ENCODE data around the gene LPIN3.

LPIN3 gene

DNA sequence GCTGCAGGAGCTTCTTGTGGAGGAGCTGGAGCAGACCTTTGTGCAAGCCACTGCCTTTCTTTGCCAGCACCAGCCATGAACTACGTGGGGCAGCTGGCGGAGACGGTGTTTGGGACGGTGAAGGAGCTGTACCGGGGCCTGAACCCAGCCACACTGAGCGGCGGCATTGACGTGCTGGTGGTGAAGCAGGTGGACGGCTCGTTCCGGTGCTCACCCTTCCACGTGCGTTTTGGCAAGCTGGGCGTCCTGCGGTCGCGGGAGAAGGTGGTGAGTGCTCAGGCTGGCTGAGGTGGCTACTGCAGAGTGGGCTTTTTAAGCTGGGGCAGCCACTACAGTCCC, 5.1 kb downstream of the LPIN3 start:
- TF ChIP-seq NFIC (IDR thresholded peaks at IDR 0.05) (no peak), ZBTB7A (IDR thresholded peaks at IDR 0.05; ENCODE audit: low read depth) (no peak), TEAD4 (IDR thresholded peaks at IDR 0.05) (no peak), CREB1 (IDR thresholded peaks at IDR 0.05; ENCODE audit: low read depth) (no peak), EP300 (IDR thresholded peaks at IDR 0.05; ENCODE audit: borderline replicate concordance) (no peak), TCF12 (IDR thresholded peaks at IDR 0.05; ENCODE audit: low read depth) (no peak), FOXM1 (IDR thresholded peaks at IDR 0.05; ENCODE audit: borderline replicate concordance, low read depth) (no peak), EGR1 (IDR thresholded peaks at IDR 0.05) (no peak), TAF1 (IDR thresholded peaks at IDR 0.05; ENCODE audit: low read depth) (no peak), MAX (IDR thresholded peaks at IDR 0.05) (no peak), CEBPB (IDR thresholded peaks at IDR 0.05) (no peak), RAD21 (IDR thresholded peaks at IDR 0.05; ENCODE audit: low read depth) (no peak), YY1 (IDR thresholded peaks at IDR 0.05; ENCODE audit: low read depth) (no peak), USF1 (IDR thresholded peaks at IDR 0.05) (no peak)
- TF ChIP-seq, protein P1, sequence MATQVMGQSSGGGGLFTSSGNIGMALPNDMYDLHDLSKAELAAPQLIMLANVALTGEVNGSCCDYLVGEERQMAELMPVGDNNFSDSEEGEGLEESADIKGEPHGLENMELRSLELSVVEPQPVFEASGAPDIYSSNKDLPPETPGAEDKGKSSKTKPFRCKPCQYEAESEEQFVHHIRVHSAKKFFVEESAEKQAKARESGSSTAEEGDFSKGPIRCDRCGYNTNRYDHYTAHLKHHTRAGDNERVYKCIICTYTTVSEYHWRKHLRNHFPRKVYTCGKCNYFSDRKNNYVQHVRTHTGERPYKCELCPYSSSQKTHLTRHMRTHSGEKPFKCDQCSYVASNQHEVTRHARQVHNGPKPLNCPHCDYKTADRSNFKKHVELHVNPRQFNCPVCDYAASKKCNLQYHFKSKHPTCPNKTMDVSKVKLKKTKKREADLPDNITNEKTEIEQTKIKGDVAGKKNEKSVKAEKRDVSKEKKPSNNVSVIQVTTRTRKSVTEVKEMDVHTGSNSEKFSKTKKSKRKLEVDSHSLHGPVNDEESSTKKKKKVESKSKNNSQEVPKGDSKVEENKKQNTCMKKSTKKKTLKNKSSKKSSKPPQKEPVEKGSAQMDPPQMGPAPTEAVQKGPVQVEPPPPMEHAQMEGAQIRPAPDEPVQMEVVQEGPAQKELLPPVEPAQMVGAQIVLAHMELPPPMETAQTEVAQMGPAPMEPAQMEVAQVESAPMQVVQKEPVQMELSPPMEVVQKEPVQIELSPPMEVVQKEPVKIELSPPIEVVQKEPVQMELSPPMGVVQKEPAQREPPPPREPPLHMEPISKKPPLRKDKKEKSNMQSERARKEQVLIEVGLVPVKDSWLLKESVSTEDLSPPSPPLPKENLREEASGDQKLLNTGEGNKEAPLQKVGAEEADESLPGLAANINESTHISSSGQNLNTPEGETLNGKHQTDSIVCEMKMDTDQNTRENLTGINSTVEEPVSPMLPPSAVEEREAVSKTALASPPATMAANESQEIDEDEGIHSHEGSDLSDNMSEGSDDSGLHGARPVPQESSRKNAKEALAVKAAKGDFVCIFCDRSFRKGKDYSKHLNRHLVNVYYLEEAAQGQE (IDR thresholded peaks at IDR 0.05; ENCODE audit: low read depth), result no peak

- no peak for TF ChIP-seq USF1 (IDR thresholded peaks at IDR 0.05)
- no peak for TF ChIP-seq TCF12 (IDR thresholded peaks at IDR 0.05; ENCODE audit: low read depth)
- TF ChIP-seq, protein P1 (IDR thresholded peaks at IDR 0.05; ENCODE audit: low read depth), result no peak
- no peak for TF ChIP-seq FOXM1 (IDR thresholded peaks at IDR 0.05; ENCODE audit: borderline replicate concordance, low read depth)
- no peak for TF ChIP-seq RAD21 (IDR thresholded peaks at IDR 0.05; ENCODE audit: low read depth)
- TF ChIP-seq CEBPB (IDR thresholded peaks at IDR 0.05), result no peak
- no peak for TF ChIP-seq EP300 (IDR thresholded peaks at IDR 0.05; ENCODE audit: borderline replicate concordance)
- no peak for TF ChIP-seq CREB1 (IDR thresholded peaks at IDR 0.05; ENCODE audit: low read depth)
- no peak for TF ChIP-seq MAX (IDR thresholded peaks at IDR 0.05)
- no peak for TF ChIP-seq YY1 (IDR thresholded peaks at IDR 0.05; ENCODE audit: low read depth)
Observed at GRCh38 chr20:41347523-41348429, 7.2 kb downstream of the LPIN3 start.

DNA sequence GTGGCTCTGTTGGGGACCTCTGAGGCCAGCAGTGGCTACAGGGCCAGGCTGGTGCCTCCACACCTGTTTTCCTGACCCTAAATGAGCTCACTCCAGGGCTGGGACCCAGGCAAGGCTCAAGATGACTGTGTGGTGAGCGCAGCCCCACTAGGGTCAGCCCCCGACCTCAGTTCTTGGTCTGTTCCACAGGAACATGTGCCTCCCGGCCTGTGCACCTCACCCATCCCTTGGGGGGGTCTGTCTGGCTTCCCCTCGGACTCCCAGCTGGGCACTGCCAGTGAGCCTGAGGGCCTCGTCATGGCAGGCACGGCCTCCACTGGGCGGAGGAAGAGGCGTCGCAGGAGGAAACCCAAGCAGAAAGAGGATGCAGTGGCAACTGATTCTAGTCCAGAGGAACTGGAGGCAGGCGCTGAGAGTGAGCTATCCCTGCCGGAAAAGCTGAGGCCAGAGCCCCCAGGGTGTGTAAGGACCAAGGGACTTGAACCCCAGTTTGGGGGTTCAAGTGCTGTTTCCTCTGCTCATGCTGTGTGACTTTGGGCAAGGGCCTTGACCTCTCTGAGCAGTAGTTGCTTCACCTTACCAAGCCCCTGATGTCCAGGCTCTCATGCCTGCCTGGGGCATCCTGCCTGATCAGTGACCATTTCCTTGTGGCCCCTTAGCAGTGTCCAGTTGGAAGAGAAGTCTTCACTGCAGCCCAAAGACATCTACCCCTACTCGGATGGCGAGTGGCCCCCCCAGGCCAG, 8.0 kb downstream of the LPIN3 start:
- TF ChIP-seq USF1 (IDR thresholded peaks at IDR 0.05) (no peak), RAD21 (IDR thresholded peaks at IDR 0.05; ENCODE audit: low read depth) (no peak), CEBPB (IDR thresholded peaks at IDR 0.05) (no peak), EP300 (IDR thresholded peaks at IDR 0.05; ENCODE audit: borderline replicate concordance) (no peak), CREB1 (IDR thresholded peaks at IDR 0.05; ENCODE audit: low read depth) (no peak), YY1 (IDR thresholded peaks at IDR 0.05; ENCODE audit: low read depth) (no peak), TCF12 (IDR thresholded peaks at IDR 0.05; ENCODE audit: low read depth) (no peak)
- TF ChIP-seq, protein P1 (IDR thresholded peaks at IDR 0.05; ENCODE audit: low read depth), result no peak
